H1 (cell line): Measurements from ENCODE around the gene SLC39A11. TPM values are rescaled to one million over a fixed set of nuclear protein-coding genes. Genes with fewer than 3 reads are reported as not detected.

Source experiments
- HDAC2 ChIP-seq, 2 experiments: fragments of 300-600 bp in 1 of 2; sonication (generic) in 1 of 2; IDR thresholded peaks; 2 replicates each; pipeline ENCODE4 v1.6.1; 2011 to 2012; ENCODE audit warnings: low read depth in 2 of 2, low read length in 2 of 2, mild to moderate bottlenecking in 2 of 2, moderate library complexity in 2 of 2, borderline replicate concordance in 1 of 2, inconsistent platforms in 1 of 2
- POLR2AphosphoS5 ChIP-seq: IDR thresholded peaks from 2 replicates; pipeline ENCODE4 v1.6.1; 2011; ENCODE audit warnings: low read depth, low read length
- polyA plus RNA-seq, 7 experiments: library from polyadenylated mRNA; depleted of rRNA in 3 of 7; stranded (reverse) in 5 of 7; unstranded in 2 of 7; fragments of >200 nt in 5 of 7; fragments of 200-250 nt in 2 of 7; gene quantifications; 1 replicate in 5 of 7; 2 replicates in 1 of 7; 4 replicates in 1 of 7; pipeline versions ENCODE4 v1.2.1 to v1.2.3, GENCODE V29; 2011 to 2013; ENCODE audit warnings: missing spikeins in 2 of 7, mixed read lengths in 2 of 7
- total RNA-seq: library from RNA; stranded (reverse); fragmentation: NEBNext Ultra II Directional; extraction: Animal tissue kit (Norgen Biotek cat#: 25700); gene quantifications from 2 replicates; pipeline ENCODE4 v1.2.1, GENCODE V29; 2021

SLC39A11 gene
- total and polyA plus RNA-seq, 2 of the 8 experiments (the other 6 are each of a cell fraction or from before 2014, with no cell fraction given), result 12.2 to 19.6 TPM

GRCh38 chr17:73096866-73097265, 4.4 kb upstream of the SLC39A11 start (continued):
- TF ChIP-seq HDAC2 (IDR thresholded peaks at IDR 0.05; ENCODE audit: borderline replicate concordance in 1 of 2, low read depth in 2 of 2, low read length in 2 of 2) (no peak), POLR2AphosphoS5 (no peak)
